ENCODE results near the gene PIGQ.

PIGQ gene

DNA sequence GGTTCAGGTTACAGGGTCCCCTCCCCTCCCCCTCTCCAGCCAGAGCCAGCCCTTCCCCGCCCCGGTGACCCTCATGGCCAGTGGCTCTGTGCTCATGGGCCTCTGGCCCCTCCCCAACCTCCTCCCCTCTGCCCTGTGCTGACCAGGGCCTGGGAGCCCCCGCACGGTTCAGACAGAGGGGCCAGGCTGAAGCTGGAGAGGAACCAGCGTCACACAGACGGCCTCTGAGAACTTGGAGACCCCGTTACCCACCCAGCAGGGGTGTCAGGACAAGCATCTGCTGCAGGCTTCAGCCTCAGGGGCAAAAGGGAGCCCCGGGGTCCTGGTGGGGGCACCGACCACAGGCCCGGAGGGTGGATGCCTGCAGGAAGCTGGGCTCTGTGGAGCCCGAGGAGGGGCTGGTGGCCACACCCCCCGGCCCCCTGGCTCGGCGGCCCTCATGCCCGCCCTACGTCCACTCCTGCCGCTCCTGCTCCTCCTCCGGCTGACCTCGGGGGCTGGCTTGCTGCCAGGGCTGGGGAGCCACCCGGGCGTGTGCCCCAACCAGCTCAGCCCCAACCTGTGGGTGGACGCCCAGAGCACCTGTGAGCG lies 61.1 kb downstream of the PIGQ start, which contains the start of gene WFIKKN1:
Gene WFIKKN1 (plus strand): TSS at position 171 of the 591 bp plus-strand sequence. CDS start 269 bp downstream, at position 440.
- DNase-seq: no peak

DNA sequence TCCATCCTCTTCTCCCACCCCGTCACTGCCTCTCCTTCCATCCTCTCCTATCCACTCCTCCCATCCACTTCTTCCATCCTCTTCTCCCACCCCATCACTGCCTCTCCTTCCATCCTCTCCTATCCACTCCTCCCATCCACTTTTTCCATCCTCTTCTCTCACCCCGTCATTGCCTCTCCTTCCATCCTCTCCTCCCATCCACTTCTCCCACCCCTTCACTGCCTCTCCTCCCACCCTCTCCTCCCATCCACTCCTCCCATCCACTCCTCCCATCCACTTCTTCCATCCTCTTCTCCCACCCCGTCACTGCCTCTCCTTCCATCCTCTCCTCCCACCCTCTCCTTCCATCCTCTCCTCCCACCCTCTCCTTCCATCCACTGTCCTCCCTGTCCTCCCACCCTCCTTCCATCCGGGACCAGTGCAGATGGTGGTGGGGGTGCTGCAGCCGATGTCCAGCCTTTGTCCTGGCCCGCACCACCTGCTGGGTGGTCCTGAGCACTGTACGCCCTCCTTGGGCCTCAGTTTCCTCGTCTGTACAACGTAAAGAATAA lies 62.1 kb downstream of the PIGQ start:
- DNase-seq: no peak

DNA sequence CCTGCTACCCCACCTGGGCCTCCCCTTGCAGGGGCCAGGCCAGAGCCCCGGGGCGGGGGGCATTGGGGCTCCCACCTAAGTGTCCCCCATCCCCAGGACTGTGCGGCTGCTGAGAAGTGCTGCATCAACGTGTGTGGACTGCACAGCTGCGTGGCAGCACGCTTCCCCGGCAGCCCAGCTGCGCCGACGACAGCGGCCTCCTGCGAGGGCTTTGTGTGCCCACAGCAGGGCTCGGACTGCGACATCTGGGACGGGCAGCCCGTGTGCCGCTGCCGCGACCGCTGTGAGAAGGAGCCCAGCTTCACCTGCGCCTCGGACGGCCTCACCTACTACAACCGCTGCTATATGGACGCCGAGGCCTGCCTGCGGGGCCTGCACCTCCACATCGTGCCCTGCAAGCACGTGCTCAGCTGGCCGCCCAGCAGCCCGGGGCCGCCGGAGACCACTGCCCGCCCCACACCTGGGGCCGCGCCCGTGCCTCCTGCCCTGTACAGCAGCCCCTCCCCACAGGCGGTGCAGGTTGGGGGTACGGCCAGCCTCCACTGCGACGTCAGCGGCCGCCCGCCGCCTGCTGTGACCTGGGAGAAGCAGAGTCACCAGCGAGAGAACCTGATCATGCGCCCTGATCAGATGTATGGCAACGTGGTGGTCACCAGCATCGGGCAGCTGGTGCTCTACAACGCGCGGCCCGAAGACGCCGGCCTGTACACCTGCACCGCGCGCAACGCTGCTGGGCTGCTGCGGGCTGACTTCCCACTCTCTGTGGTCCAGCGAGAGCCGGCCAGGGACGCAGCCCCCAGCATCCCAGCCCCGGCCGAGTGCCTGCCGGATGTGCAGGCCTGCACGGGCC lies 62.9 kb downstream of the PIGQ start:
- no peak for DNase-seq

DNA sequence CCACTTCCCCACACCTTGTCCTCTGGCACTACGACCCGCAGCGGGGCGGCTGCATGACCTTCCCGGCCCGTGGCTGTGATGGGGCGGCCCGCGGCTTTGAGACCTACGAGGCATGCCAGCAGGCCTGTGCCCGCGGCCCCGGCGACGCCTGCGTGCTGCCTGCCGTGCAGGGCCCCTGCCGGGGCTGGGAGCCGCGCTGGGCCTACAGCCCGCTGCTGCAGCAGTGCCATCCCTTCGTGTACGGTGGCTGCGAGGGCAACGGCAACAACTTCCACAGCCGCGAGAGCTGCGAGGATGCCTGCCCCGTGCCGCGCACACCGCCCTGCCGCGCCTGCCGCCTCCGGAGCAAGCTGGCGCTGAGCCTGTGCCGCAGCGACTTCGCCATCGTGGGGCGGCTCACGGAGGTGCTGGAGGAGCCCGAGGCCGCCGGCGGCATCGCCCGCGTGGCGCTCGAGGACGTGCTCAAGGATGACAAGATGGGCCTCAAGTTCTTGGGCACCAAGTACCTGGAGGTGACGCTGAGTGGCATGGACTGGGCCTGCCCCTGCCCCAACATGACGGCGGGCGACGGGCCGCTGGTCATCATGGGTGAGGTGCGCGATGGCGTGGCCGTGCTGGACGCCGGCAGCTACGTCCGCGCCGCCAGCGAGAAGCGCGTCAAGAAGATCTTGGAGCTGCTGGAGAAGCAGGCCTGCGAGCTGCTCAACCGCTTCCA lies 63.7 kb downstream of the PIGQ start:
- no peak for DNase-seq

Data from NCI-H510A (cell line).